Measurements from ENCODE around the gene SH3BGR. TPM values are rescaled to one million over a fixed set of nuclear protein-coding genes. Genes with fewer than 3 reads are reported as not detected.
A peak's percentile ranks its signal among the peaks of the same experiment; 100 is the strongest.

SH3BGR gene
- total and polyA plus RNA-seq, 2 of the 8 experiments (the other 6 are each of a cell fraction or from before 2014, with no cell fraction given) = 2.1 to 5.9 TPM

- FAIRE-seq (no peak), DNase-seq (ENCODE audit: low read depth in 1 of 2, low spot score in 2 of 2) (no peak)
- no peak overlapping the region for H3K4me2 ChIP-seq (ENCODE audit: insufficient read depth in 1 of 2, low read depth in 2 of 2, low read length in 2 of 2)
- peak overlapping the region; percentile 19; the same call in 1 of the 2 replicates for H2BK15ac ChIP-seq (ENCODE audit: low read length)
- no peaks in the 10 kb centered on the region for H3K79me2 ChIP-seq (ENCODE audit: control insufficient read depth in 1 of 2, insufficient read depth in 2 of 2, low read length in 2 of 2)
- ChIA-PET CTCF (ENCODE audit: partially characterized antibody) (interaction anchor here (0.7 to 1.1 kb wide), 3 partner anchors 131 to 188 kb away, joined by 3 to 4 read pairs (median 3); no protein-coding TSS in a partner anchor), POLR2A (ENCODE audit: partially characterized antibody) (interaction anchor here (1.2 kb wide), 2 partner anchors 13 to 93 kb away, joined by 3 read pairs; no protein-coding TSS in a partner anchor)
- H2BK120ac ChIP-seq (replicated peaks; ENCODE audit: low read depth, low read length) = no peak overlapping the region
- H3K18ac ChIP-seq (ENCODE audit: extremely low read depth, low read length) = 0 out of 2 replicates have a peak overlapping the region, but pooled peaks have one; percentile 20
- H2AFZ ChIP-seq (ENCODE audit: low read length) = no peak overlapping the region
- no peak overlapping the region for H4K8ac ChIP-seq (ENCODE audit: extremely low read depth, insufficient read depth, low read length)
- H3K56ac ChIP-seq (replicated peaks; ENCODE audit: insufficient read length, low read depth, low read length) = no peak overlapping the region
- H4K20me1 ChIP-seq (replicated peaks in 1 of 2; ENCODE audit: control insufficient read depth in 1 of 2, insufficient read depth in 2 of 2, low read length in 2 of 2) = no peaks in the 10 kb centered on the region
- WGBS, 2 experiments (ENCODE audit: extremely low coverage in 1 of 2, insufficient coverage in 1 of 2, insufficient read length in 1 of 2, insufficient replicate concordance in 2 of 2, low coverage in 1 of 2, low lambda C conversion rate in 2 of 2, missing lambda C conversion rate in 1 of 2) = 88% methylated on average over 3 of the region's 3 CpGs; no CpG with 5 or more reads in 1 of the 2 experiments
- H2BK5ac ChIP-seq (ENCODE audit: low read depth, low read length) = no peak overlapping the region
- no peak overlapping the region for H3K14ac ChIP-seq (ENCODE audit: insufficient read length)
- H3K9ac ChIP-seq (replicated peaks in 1 of 4; ENCODE audit: extremely low read depth in 1 of 4, low read depth in 3 of 4, low read length in 3 of 4) = no peak overlapping the region
- peaks cover 0 to 2% of the 10 kb centered on the region in 2 experiments; a peak in 1 of 4 replicates for H3K9me3 ChIP-seq (ENCODE audit: insufficient read depth in 2 of 2, low read depth in 1 of 2, low read length in 1 of 2)
- peak overlapping the region; percentile 62 for H2BK20ac ChIP-seq (ENCODE audit: low read length)
- peak overlapping the region; percentile 83 for H4K91ac ChIP-seq (replicated peaks; ENCODE audit: insufficient read length, low read length)
- no peaks in the 10 kb centered on the region; a peak in 1 of 7 replicates for H3K27me3 ChIP-seq (replicated peaks in 1 of 4; ENCODE audit: control insufficient read depth in 3 of 4, extremely low read depth in 1 of 4, insufficient read depth in 3 of 4, low read length in 3 of 4)
- H3K4ac ChIP-seq (replicated peaks; ENCODE audit: insufficient read length, low read depth, low read length) = no peak overlapping the region
- no peaks in the 10 kb centered on the region for H3K4me1 ChIP-seq (replicated peaks in 1 of 4; ENCODE audit: control insufficient read depth in 3 of 4, insufficient read depth in 4 of 4, low read length in 3 of 4)
- no peak overlapping the region for H3K27ac ChIP-seq (ENCODE audit: low read depth, low read length)
- no peaks in the 10 kb centered on the region for H3K79me1 ChIP-seq (ENCODE audit: low read depth, low read length)
- no peak overlapping the region; the same call in 1 of the 2 replicates for H2AK5ac ChIP-seq (ENCODE audit: low read depth, low read length)
- H3K23me2 ChIP-seq (ENCODE audit: low read depth, low read length) = no peaks in the 10 kb centered on the region
- H2BK12ac ChIP-seq (ENCODE audit: low read depth, low read length) = peak overlapping the region; percentile 0; the same call in 1 of the 2 replicates
- H3K36me3 ChIP-seq (ENCODE audit: control insufficient read depth in 2 of 4, insufficient read depth in 4 of 4, low read length in 3 of 4) = no peaks in the 10 kb centered on the region
- no peak overlapping the region for H3K23ac ChIP-seq (ENCODE audit: insufficient read length)
- H4K5ac ChIP-seq (ENCODE audit: insufficient read length, low read depth, low read length) = no peak overlapping the region
- H3K4me3 ChIP-seq (ENCODE audit: extremely low read depth in 1 of 4, insufficient read depth in 2 of 4, low read depth in 3 of 4, low read length in 4 of 4) = no peak overlapping the region
- TF ChIP-seq RAD21 (IDR thresholded peaks at IDR 0.05 in 1 of 2, conservative IDR thresholded peaks at IDR 0.05 in 1 of 2; ENCODE audit: low read depth in 2 of 2, low read length in 2 of 2) (no peak), GABPA (IDR thresholded peaks at IDR 0.05; ENCODE audit: borderline replicate concordance, insufficient read depth, low read length) (no peak), EGR1 (IDR thresholded peaks at IDR 0.05; ENCODE audit: borderline replicate concordance, low read depth, low read length) (no peak), CHD1 (IDR thresholded peaks at IDR 0.05; ENCODE audit: low read depth, low read length) (no peak), KDM1A (IDR thresholded peaks at IDR 0.05; ENCODE audit: borderline replicate concordance, low read length) (no peak), RBBP5 (IDR thresholded peaks at IDR 0.05; ENCODE audit: borderline replicate concordance, low read depth, low read length) (no peak), SAP30 (IDR thresholded peaks at IDR 0.05; ENCODE audit: insufficient read depth, insufficient replicate concordance, low read length) (no peak), ATF3 (IDR thresholded peaks at IDR 0.05; ENCODE audit: insufficient read depth, low read depth, low read length) (no peak), CTBP2 (IDR thresholded peaks at IDR 0.05; ENCODE audit: borderline replicate concordance, insufficient read depth, insufficient read length, low read length) (no peak), RXRA (IDR thresholded peaks at IDR 0.05; ENCODE audit: insufficient read depth, low read depth, low read length) (no peak)
- TF ChIP-seq, protein P1, sequence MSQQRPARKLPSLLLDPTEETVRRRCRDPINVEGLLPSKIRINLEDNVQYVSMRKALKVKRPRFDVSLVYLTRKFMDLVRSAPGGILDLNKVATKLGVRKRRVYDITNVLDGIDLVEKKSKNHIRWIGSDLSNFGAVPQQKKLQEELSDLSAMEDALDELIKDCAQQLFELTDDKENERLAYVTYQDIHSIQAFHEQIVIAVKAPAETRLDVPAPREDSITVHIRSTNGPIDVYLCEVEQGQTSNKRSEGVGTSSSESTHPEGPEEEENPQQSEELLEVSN (IDR thresholded peaks at IDR 0.05) = no peak
Observed at GRCh38 chr21:39525129-39525528, 73.4 kb downstream of the SH3BGR start.
